ENCODE data around the gene ALOXE3. TPM values are rescaled to one million over a fixed set of nuclear protein-coding genes. Genes with fewer than 3 reads are reported as not detected.

Gene ALOXE3
- polyA plus RNA-seq, 1 experiment = 0.04 TPM

GRCh38 chr17:8066841-8067775 lies 51.2 kb downstream of the ALOXE3 start:
- Histone ChIP-seq H3K4me3 (ENCODE audit: low read depth, low read length) (no peak overlapping the region), H3K9me3 (ENCODE audit: control insufficient read depth, insufficient read depth, low read length) (no peaks in the 10 kb centered on the region; the same call in 1 of the 2 replicates), H3K27ac (ENCODE audit: low read depth, low read length) (no peak overlapping the region), H3K27me3 (ENCODE audit: control insufficient read depth, insufficient read depth, low read length) (peaks cover 68% of the 10 kb centered on the region)
- ChIA-PET CTCF (no interaction called here), POLR2A (no interaction called here)
- no peak for TF ChIP-seq CTCF (IDR thresholded peaks at IDR 0.05; ENCODE audit: low read depth, low read length)
- no peak for DNase-seq (ENCODE audit: low read depth, low spot score)

DNA sequence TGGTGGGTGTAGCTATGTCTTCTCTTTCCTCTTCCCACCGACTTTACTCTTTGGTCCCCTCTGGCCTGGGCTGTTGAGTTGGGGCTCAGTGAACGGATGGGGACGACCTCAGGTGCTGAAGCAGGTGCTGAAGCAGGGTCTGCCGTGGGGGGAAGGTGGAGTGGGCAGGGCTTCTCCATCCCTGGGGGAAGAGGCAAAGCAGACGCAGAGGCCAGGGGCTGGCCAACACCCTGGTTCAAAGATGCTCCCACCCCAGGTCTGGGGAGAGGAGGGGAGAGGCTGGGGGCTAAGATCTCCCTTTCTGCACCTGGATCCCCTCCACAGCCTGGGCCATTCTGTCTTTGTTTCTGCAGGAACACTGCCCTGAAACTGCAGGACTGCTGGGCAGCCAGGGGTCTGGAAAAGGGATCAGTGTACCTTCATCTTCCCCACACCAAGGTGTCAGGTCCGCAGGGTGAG lies 53.7 kb downstream of the ALOXE3 start:
- CTCF ChIA-PET = interaction anchor here (0.7 kb wide), 1 partner anchor 283 kb away, joined by 3 read pairs; no protein-coding TSS in a partner anchor
- DNase-seq (ENCODE audit: low read depth, low spot score) = no peak
- TF ChIP-seq CTCF (IDR thresholded peaks at IDR 0.05; ENCODE audit: low read depth, low read length) = no peak
- POLR2A ChIA-PET = no interaction called here
- H3K27ac ChIP-seq (ENCODE audit: low read depth, low read length) = no peak overlapping the region
- H3K9me3 ChIP-seq (ENCODE audit: control insufficient read depth, insufficient read depth, low read length) = no peaks in the 10 kb centered on the region; the same call in 1 of the 2 replicates
- H3K4me3 ChIP-seq (ENCODE audit: low read depth, low read length) = no peak overlapping the region
- H3K27me3 ChIP-seq (ENCODE audit: control insufficient read depth, insufficient read depth, low read length) = peaks cover 72% of the 10 kb centered on the region

DNA sequence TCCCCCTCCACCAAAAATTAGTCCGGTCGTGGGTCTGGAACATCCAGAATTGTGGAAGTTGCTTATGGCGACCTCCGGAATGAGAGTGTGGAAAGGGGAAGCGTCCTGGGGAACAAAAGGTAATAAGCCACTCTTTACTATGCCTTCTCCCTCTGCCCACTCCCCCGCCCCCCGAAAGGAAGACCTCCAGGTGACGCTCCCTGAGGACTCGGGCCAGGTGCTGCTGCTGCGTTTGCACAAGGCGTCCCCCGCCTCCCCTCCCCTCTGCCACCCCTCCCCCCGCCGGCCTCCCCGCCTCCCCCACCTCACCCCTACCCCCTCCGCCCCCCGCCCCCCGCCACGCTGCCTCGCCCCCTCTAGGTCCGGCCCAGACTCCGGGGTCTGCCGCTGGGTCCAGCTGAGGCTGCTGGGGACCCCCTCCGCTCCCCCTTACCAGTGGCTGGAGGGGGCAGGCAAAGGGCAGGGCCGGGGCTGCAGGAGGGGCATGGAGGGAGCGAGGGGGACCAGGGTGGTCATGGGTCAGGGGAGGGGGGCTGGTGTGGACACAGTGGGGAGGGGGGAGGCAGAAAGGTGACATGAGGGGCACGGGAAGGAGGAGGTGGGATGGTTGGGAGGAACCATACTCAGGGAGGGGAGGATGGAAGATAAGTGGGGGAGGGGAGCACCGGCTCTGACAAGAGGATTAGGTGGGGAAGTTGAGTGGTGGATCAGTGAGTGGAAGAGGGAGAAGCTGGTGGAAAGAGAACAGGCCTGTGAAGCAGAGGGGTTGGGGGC lies 54.4 kb downstream of the ALOXE3 start:
- no peak for TF ChIP-seq CTCF (IDR thresholded peaks at IDR 0.05; ENCODE audit: low read depth, low read length)
- no peak overlapping the region for H3K27ac ChIP-seq (ENCODE audit: low read depth, low read length)
- POLR2A ChIA-PET = no interaction called here
- CTCF ChIA-PET = interaction anchor here (0.7 kb wide), 1 partner anchor 283 kb away, joined by 3 read pairs; no protein-coding TSS in a partner anchor
- H3K9me3 ChIP-seq (ENCODE audit: control insufficient read depth, insufficient read depth, low read length) = no peaks in the 10 kb centered on the region; the same call in 1 of the 2 replicates
- no peak for DNase-seq (ENCODE audit: low read depth, low spot score)
- no peak overlapping the region for H3K4me3 ChIP-seq (ENCODE audit: low read depth, low read length)
- peaks cover 75% of the 10 kb centered on the region for H3K27me3 ChIP-seq (ENCODE audit: control insufficient read depth, insufficient read depth, low read length)

GRCh38 chr17:8062807-8063483 lies 55.4 kb downstream of the ALOXE3 start:
- no peak for DNase-seq (ENCODE audit: low read depth, low spot score)

More at GRCh38 chr17:8062807-8063483, 55.4 kb downstream of the ALOXE3 start:
- TF ChIP-seq CTCF (IDR thresholded peaks at IDR 0.05; ENCODE audit: low read depth, low read length) = no peak
- no peak overlapping the region for H3K4me3 ChIP-seq (ENCODE audit: low read depth, low read length)
- peaks cover 73% of the 10 kb centered on the region for H3K27me3 ChIP-seq (ENCODE audit: control insufficient read depth, insufficient read depth, low read length)
- H3K9me3 ChIP-seq (ENCODE audit: control insufficient read depth, insufficient read depth, low read length) = no peaks in the 10 kb centered on the region; the same call in 1 of the 2 replicates
- CTCF ChIA-PET = interaction anchor here (1.0 to 7.0 kb wide), 5 partner anchors 10 to 73 kb away, joined by 3 to 124 read pairs (median 40); partner anchors contain the start of gene ALOXE3
- H3K27ac ChIP-seq (ENCODE audit: low read depth, low read length) = no peak overlapping the region
- POLR2A ChIA-PET = no interaction called here

Measured in AG04450 (cell line).